Measurements from ENCODE around the gene CTU2. TPM values are rescaled to one million over a fixed set of nuclear protein-coding genes. Genes with fewer than 3 reads are reported as not detected.

The CTU2 gene
- total and polyA plus RNA-seq, 10 donors, result 7.2 to 28.2 (median 15.5) TPM

DNA sequence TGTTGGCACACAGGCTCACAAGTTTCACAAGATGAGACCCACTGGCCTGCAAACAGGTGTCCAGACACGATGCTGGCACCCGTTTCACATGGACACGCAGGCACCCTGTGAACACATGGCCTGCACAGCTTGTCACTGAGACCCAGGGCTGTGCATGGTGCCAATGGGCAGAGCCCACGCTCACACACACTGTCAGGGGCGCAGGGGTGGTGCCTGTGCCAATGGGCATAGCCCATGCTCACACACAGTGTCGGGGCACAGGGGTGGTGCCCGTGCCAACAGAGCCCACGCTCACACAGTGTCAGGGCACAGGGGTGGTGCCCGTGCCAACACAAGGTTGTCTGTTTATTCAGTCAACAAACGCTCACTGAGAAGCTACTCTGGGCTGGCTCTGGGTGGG is 29.3 kb downstream of the CTU2 start:
- H3K9me3 ChIP-seq, result no peaks in the 10 kb centered on the region
- no peak overlapping the region for H3K27ac ChIP-seq
- peaks cover 0 to 98% (median 74%) of the 10 kb centered on the region in 6 donors for H3K36me3 ChIP-seq
- intact Hi-C loops (cut with DNase I; ENCODE audit: low total_unique reads), result loop anchor here (2.0 to 10.0 kb wide), 3 partner anchors 49 to 479 kb away; partner anchors contain the start of genes PIEZO1 and ZNF778
- DNase-seq, result no peak
- no peak overlapping the region for H3K4me3 ChIP-seq
- WGBS, 5 donors, result 86 to 98% (median 95%) methylated on average over 5 to 10 of the region's 10 CpGs
- TF ChIP-seq, protein P1, sequence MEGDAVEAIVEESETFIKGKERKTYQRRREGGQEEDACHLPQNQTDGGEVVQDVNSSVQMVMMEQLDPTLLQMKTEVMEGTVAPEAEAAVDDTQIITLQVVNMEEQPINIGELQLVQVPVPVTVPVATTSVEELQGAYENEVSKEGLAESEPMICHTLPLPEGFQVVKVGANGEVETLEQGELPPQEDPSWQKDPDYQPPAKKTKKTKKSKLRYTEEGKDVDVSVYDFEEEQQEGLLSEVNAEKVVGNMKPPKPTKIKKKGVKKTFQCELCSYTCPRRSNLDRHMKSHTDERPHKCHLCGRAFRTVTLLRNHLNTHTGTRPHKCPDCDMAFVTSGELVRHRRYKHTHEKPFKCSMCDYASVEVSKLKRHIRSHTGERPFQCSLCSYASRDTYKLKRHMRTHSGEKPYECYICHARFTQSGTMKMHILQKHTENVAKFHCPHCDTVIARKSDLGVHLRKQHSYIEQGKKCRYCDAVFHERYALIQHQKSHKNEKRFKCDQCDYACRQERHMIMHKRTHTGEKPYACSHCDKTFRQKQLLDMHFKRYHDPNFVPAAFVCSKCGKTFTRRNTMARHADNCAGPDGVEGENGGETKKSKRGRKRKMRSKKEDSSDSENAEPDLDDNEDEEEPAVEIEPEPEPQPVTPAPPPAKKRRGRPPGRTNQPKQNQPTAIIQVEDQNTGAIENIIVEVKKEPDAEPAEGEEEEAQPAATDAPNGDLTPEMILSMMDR (IDR thresholded peaks at IDR 0.05 in 8 of 11, conservative IDR thresholded peaks at IDR 0.05 in 3 of 11), result peak in 1 of 11 experiments; percentile 7
- peak in 2 of 3 donors; percentile 19 for TF ChIP-seq POLR2AphosphoS5 (IDR thresholded peaks at IDR 0.05)
- no peak for TF ChIP-seq POLR2A (IDR thresholded peaks at IDR 0.05)
- H3K4me1 ChIP-seq, result peaks cover 6 to 39% (median 26%) of the 10 kb centered on the region in 6 donors
- no peaks in the 10 kb centered on the region for H3K27me3 ChIP-seq (replicated peaks in 1 of 7)

DNA sequence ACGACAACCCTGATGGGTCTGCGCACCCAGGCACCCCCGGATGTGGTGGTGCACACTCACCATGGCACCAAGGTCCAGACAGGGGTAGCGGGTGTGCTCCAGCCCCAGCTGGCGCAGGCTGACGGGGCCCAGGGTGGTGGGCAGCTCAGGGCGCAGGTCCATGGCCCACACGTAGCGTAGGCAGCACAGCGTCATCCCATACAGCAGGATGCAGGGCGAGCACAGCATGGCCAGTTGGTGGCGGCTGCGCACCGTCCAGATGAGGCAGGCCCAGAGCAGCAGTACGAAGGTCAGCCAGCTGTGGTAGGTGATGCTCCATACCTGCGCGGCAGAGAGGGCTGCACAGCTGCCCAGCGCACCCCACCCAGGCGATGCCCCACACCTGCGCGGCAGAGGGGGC is 29.8 kb downstream of the CTU2 start:
- Histone ChIP-seq H3K27me3 (replicated peaks in 1 of 7) (no peaks in the 10 kb centered on the region), H3K4me1 (peaks cover 6 to 41% (median 26%) of the 10 kb centered on the region in 6 donors), H3K9me3 (no peaks in the 10 kb centered on the region), H3K4me3 (no peak overlapping the region), H3K36me3 (peaks cover 0 to 98% (median 74%) of the 10 kb centered on the region in 6 donors), H3K27ac (no peak overlapping the region)
- intact Hi-C loops (cut with DNase I; ENCODE audit: low total_unique reads), result loop anchor here (2.0 to 10.0 kb wide), 3 partner anchors 49 to 479 kb away; partner anchors contain the start of genes PIEZO1 and ZNF778
- WGBS, 5 donors, result 95 to 97% (median 96%) methylated on average over 5 to 21 of the region's 21 CpGs; no CpG with 5 or more reads in 1 of the 5 donors
- TF ChIP-seq POLR2AphosphoS5 (IDR thresholded peaks at IDR 0.05) (peak in 1 of 3 donors; percentile 30), POLR2A (IDR thresholded peaks at IDR 0.05) (no peak)
- TF ChIP-seq, protein P1 (IDR thresholded peaks at IDR 0.05 in 8 of 11, conservative IDR thresholded peaks at IDR 0.05 in 3 of 11), result peak in 1 of 11 experiments; percentile 4
- no peak for DNase-seq

DNA sequence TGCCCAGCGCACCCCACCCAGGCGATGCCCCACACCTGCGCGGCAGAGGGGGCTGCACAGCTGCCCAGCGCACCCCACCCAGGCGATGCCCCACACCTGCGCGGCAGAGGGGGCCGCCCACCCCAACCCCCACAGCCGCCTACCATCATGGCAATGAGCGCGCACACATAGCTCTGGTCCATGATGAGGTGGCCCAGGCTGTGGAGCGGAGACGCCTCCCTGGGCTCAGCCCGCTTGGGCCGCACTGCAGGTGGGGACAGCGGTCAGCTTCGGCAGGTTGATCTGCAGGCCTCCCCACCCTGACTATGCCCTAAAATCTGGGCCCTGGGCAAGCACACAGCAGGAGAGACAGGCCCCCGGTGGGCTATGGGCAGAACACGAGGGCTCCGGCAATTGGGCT is 30.2 kb downstream of the CTU2 start:
- TF ChIP-seq, protein P1 (IDR thresholded peaks at IDR 0.05 in 8 of 11, conservative IDR thresholded peaks at IDR 0.05 in 3 of 11), result no peak
- TF ChIP-seq POLR2AphosphoS5 (IDR thresholded peaks at IDR 0.05), result no peak
- no peak for TF ChIP-seq POLR2A (IDR thresholded peaks at IDR 0.05)
- Histone ChIP-seq H3K4me1 (peaks cover 6 to 41% (median 26%) of the 10 kb centered on the region in 6 donors), H3K4me3 (no peak overlapping the region), H3K27me3 (replicated peaks in 1 of 7) (no peaks in the 10 kb centered on the region), H3K9me3 (no peaks in the 10 kb centered on the region), H3K27ac (no peak overlapping the region), H3K36me3 (peaks cover 0 to 98% (median 74%) of the 10 kb centered on the region in 6 donors)
- DNase-seq, result no peak
- intact Hi-C loops (cut with DNase I; ENCODE audit: low total_unique reads), result loop anchor here (2.0 to 10.0 kb wide), 3 partner anchors 48 to 478 kb away; partner anchors contain the start of genes PIEZO1 and ZNF778
- WGBS, 5 donors, result 89 to 98% (median 96%) methylated on average over 8 to 21 of the region's 21 CpGs

Data from spleen (tissue), 11 donors.